Breast epithelium (tissue), 4 donors: Measurements from ENCODE around the gene RIT2. TPM values are rescaled to one million over a fixed set of nuclear protein-coding genes. Genes with fewer than 3 reads are reported as not detected.

Experiments
- DNase-seq, 2 donors: peaks; one replicate each; pipeline ENCODE4 v3.0.0-alpha.2; 2019; ENCODE audit warnings: low spot score in 2 of 2
- H3K27ac ChIP-seq, 2 donors: fragments of 200-600 bp; sonication (generic) in 1 of 2; one replicate each; pipeline ENCODE4 v1.5.1; 2016 to 2019; ENCODE audit warnings: mild to moderate bottlenecking in 1 of 2
- H3K27me3 ChIP-seq, 2 donors: fragments of 200-600 bp; sonication (generic) in 1 of 2; one replicate each; pipeline versions ENCODE4 v1.5.1 to v1.6.0; 2017 to 2019; ENCODE audit warnings: control low read depth in 1 of 2, mild to moderate bottlenecking in 1 of 2
- H3K36me3 ChIP-seq: fragments of 200-600 bp; one replicate; pipeline ENCODE4 v1.5.1; 2019
- H3K4me1 ChIP-seq, 2 donors: fragments of 200-600 bp; sonication (generic); one replicate each; pipeline ENCODE4 v1.5.1; 2016 to 2019; ENCODE audit warnings: control low read depth in 1 of 2
- H3K4me3 ChIP-seq, 3 donors: fragments of 200-600 bp; sonication (generic); 1 replicate in 2 of 3; 2 replicates in 1 of 3; pipeline ENCODE4 v1.5.1; 2016 to 2019; ENCODE audit warnings: mild to moderate bottlenecking in 3 of 3, moderate library complexity in 2 of 3
- H3K9me3 ChIP-seq, 2 donors: fragments of 200-600 bp; sonication (generic) in 1 of 2; one replicate each; pipeline ENCODE4 v1.5.1; 2016 to 2019; ENCODE audit warnings: control low read depth in 1 of 2
- POLR2A ChIP-seq: fragments of 450-650 bp; IDR thresholded peaks from one replicate; pipeline ENCODE4 v1.6.1; 2016; ENCODE audit warnings: antibody characterized with exemption, mild to moderate bottlenecking, moderate library complexity
- POLR2AphosphoS5 ChIP-seq, 3 donors: sonication (generic); formaldehyde crosslinking; IDR thresholded peaks; one replicate each; pipeline ENCODE4 v1.6.1; 2017; ENCODE audit warnings: antibody characterized with exemption in 3 of 3
- intact Hi-C: fragments of 100-400 bp; cut with DNase I; formaldehyde crosslinking; loops from one replicate; pipeline ENCODE4 v1.15.1; 2023; ENCODE audit warnings: low total_unique reads
- total RNA-seq, 3 donors: library from RNA; depleted of rRNA; stranded (reverse); fragments of >200 nt; gene quantifications; one replicate each; pipeline ENCODE4 v1.1.0, GENCODE V29; 2016
- TF ChIP-seq, protein P1 (sequence below), 3 donors: fragments of 450-650 bp; IDR thresholded peaks; one replicate each; pipeline ENCODE4 v1.5.1; 2016 to 2017; ENCODE audit warnings: antibody characterized with exemption in 3 of 3, mild to moderate bottlenecking in 3 of 3, moderate library complexity in 3 of 3

Gene RIT2
- total RNA-seq, 3 donors from 2014 or later: not detected

GRCh38 chr18:42771936-42772335 lies 343.5 kb downstream of the RIT2 start:
- Histone ChIP-seq H3K9me3 (no peaks in the 10 kb centered on the region), H3K27ac (no peak overlapping the region), H3K27me3 (no peaks in the 10 kb centered on the region), H3K4me3 (no peak overlapping the region), H3K36me3 (no peaks in the 10 kb centered on the region), H3K4me1 (no peaks in the 10 kb centered on the region)
- intact Hi-C loops: no loop called here
- DNase-seq: no peak
- TF ChIP-seq POLR2A (no peak), POLR2AphosphoS5 (IDR thresholded peaks at IDR 0.05) (no peak)
- TF ChIP-seq, protein P1, sequence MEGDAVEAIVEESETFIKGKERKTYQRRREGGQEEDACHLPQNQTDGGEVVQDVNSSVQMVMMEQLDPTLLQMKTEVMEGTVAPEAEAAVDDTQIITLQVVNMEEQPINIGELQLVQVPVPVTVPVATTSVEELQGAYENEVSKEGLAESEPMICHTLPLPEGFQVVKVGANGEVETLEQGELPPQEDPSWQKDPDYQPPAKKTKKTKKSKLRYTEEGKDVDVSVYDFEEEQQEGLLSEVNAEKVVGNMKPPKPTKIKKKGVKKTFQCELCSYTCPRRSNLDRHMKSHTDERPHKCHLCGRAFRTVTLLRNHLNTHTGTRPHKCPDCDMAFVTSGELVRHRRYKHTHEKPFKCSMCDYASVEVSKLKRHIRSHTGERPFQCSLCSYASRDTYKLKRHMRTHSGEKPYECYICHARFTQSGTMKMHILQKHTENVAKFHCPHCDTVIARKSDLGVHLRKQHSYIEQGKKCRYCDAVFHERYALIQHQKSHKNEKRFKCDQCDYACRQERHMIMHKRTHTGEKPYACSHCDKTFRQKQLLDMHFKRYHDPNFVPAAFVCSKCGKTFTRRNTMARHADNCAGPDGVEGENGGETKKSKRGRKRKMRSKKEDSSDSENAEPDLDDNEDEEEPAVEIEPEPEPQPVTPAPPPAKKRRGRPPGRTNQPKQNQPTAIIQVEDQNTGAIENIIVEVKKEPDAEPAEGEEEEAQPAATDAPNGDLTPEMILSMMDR (IDR thresholded peaks at IDR 0.05): no peak

GRCh38 chr18:42765302-42765701 lies 350.2 kb downstream of the RIT2 start:
- Histone ChIP-seq H3K9me3 (no peaks in the 10 kb centered on the region), H3K27me3 (no peaks in the 10 kb centered on the region), H3K27ac (no peak overlapping the region), H3K4me3 (no peak overlapping the region), H3K36me3 (no peaks in the 10 kb centered on the region), H3K4me1 (no peaks in the 10 kb centered on the region)
- TF ChIP-seq POLR2A (no peak), POLR2AphosphoS5 (IDR thresholded peaks at IDR 0.05) (no peak)
- TF ChIP-seq, protein P1 (IDR thresholded peaks at IDR 0.05): no peak
- no peak for DNase-seq
- intact Hi-C loops: no loop called here

- H3K27me3 ChIP-seq: no peaks in the 10 kb centered on the region
- H3K4me1 ChIP-seq: no peaks in the 10 kb centered on the region
- DNase-seq: no peak
- no peak overlapping the region for H3K4me3 ChIP-seq
- intact Hi-C loops: no loop called here
- no peaks in the 10 kb centered on the region for H3K9me3 ChIP-seq
- no peaks in the 10 kb centered on the region for H3K36me3 ChIP-seq
- no peak overlapping the region for H3K27ac ChIP-seq
- TF ChIP-seq, protein P1 (IDR thresholded peaks at IDR 0.05): no peak
- TF ChIP-seq POLR2A (no peak), POLR2AphosphoS5 (IDR thresholded peaks at IDR 0.05) (no peak)
Observed at GRCh38 chr18:42760290-42760689, 355.2 kb downstream of the RIT2 start.

DNA sequence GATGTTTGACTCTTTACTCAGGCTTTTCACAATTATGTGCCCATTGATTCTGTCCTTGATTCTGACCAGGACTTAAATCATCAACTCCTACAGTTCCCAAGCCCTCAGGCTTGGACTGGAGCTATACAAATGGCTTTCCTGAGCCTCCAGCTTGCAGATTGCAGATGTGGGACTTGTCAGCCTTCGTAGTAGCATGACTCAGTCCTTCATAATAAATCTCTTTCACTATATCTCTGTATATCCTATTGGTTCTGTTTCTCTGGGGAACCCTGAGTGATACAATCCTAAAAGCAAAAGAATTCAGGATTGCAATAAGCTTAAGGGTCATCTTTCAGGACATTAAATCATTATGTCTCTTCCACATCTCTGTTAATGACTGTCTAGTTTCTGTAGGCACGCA lies 356.6 kb downstream of the RIT2 start:
- Histone ChIP-seq H3K9me3 (no peaks in the 10 kb centered on the region), H3K27me3 (no peaks in the 10 kb centered on the region), H3K4me1 (no peaks in the 10 kb centered on the region), H3K4me3 (no peak overlapping the region), H3K36me3 (no peaks in the 10 kb centered on the region), H3K27ac (no peak overlapping the region)
- no peak for DNase-seq
- intact Hi-C loops: no loop called here
- TF ChIP-seq, protein P1 (IDR thresholded peaks at IDR 0.05): no peak
- no peak for TF ChIP-seq POLR2A
- TF ChIP-seq POLR2AphosphoS5 (IDR thresholded peaks at IDR 0.05): no peak

DNA sequence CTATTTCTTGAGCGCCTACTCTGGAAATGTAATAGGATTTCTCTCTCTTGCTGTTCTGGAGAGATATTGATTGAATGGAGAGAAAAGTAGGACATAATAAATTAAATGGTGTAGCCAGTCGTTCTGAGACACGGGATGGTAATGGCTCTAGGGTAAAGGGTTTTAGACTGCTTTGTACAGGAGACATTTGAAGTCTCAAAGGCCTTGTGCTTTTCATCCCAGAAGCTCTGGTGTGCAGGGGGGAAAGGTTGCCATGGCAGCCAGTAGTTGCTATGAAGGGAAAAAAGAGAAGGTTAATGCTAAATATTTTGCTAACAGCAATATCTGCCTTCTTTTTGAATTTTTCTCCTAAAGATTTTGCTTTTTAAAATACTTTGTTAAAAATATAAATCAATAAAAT lies 359.3 kb downstream of the RIT2 start:
- no peak for DNase-seq
- Histone ChIP-seq H3K27ac (no peak overlapping the region), H3K36me3 (no peaks in the 10 kb centered on the region), H3K27me3 (no peaks in the 10 kb centered on the region), H3K4me3 (no peak overlapping the region), H3K9me3 (no peaks in the 10 kb centered on the region), H3K4me1 (no peaks in the 10 kb centered on the region)
- intact Hi-C loops: no loop called here
- TF ChIP-seq POLR2AphosphoS5 (IDR thresholded peaks at IDR 0.05) (no peak), POLR2A (no peak)
- TF ChIP-seq, protein P1 (IDR thresholded peaks at IDR 0.05): no peak
